Stimulated activated CD8-positive, alpha-beta memory T cell treated with anti-CD3 and anti-CD28 coated beads, Interleukin-2, amount 100 ng/mL, for 1 hour (primary cell): Measurements from ENCODE around the gene RWDD4.

Experiments
- DNase-seq, 2 donors: peaks; one replicate each; pipeline ENCODE4 v3.0.0-alpha.2; 2020; ENCODE audit warnings: low read depth in 2 of 2

The RWDD4 gene

GRCh38 chr4:183600189-183600685 is 58.7 kb downstream of the RWDD4 start:
- DNase-seq = no peak

- DNase-seq = no peak
These were observed 59.3 kb downstream of the RWDD4 start for GRCh38 chr4:183599690-183600089.

GRCh38 chr4:183599284-183599683 is 59.7 kb downstream of the RWDD4 start:
- DNase-seq = no peak

- no peak for DNase-seq
These were observed 62.8 kb downstream of the RWDD4 start for GRCh38 chr4:183596067-183596757.

- no peak for DNase-seq
These were observed 64.2 kb downstream of the RWDD4 start for GRCh38 chr4:183594823-183595222.

- DNase-seq = no peak
These were observed 67.7 kb downstream of the RWDD4 start for GRCh38 chr4:183591301-183591700.
